Sigmoid colon (tissue), 4 donors: ENCODE measurements around the gene OLFM3.

ENCODE experiments used
- CTCF ChIP-seq, 4 experiments: fragments of 450-650 bp in 3 of 4; fragments of 200-600 bp in 1 of 4; IDR thresholded peaks; one replicate each; pipeline ENCODE4 v1.5.1; 2016 to 2019; ENCODE audit warnings: antibody characterized with exemption in 4 of 4, mild to moderate bottlenecking in 3 of 4, moderate library complexity in 2 of 4
- POLR2AphosphoS5 ChIP-seq, 4 donors: sonication (generic); formaldehyde crosslinking; IDR thresholded peaks; one replicate each; pipeline ENCODE4 v1.6.1; 2017; ENCODE audit warnings: antibody characterized with exemption in 4 of 4

- TF ChIP-seq CTCF (IDR thresholded peaks at IDR 0.05) (no peak), POLR2AphosphoS5 (IDR thresholded peaks at IDR 0.05) (no peak)
Observed at GRCh38 chr1:101798417-101798816, 198.3 kb downstream of the OLFM3 start.
